HTERT RPE-1 (cell line): Measurements from ENCODE around the gene ACTA1.

Source experiments
- in situ Hi-C: fragments of 300-500 bp; cut with MboI; formaldehyde crosslinking; loops from 4 replicates; pipeline ENCODE4 v1.14.3; 2020; ENCODE audit warnings: low sequenced_read_pairs

Gene ACTA1

DNA sequence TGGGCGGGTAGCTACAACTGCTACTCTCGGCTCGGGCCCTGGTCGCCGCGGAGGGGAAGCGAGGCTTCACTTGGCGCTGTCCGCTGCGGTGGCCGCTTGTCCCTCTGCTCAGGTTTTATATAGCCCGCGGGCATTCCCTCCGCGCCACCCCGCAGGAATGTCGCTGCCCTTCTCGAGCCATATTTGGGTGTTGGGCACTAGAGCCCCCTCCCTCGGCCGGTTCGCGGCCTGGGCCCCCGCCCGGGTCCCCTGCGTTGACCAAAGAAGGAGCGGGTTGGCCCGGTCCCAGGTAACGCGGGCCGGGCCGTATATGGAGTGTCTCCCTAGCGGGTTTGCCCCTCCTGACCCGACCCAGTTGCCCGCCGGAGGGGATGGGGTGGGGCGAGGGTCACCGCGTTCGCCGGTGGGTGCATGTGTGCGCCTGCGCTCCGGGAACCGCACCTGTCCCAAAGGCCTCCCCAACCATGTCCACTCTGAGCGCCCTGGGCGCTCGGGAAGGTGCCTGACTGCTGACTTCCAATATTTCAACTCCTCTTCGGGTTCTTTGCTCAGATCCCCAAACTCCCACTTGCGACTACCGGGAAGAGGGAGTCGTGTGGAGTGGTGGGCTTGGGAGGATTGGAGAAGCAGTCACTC, at the start of gene ACTA1:
TSS of gene ACTA1 (minus strand) at position 90 of the 636 bp plus-strand sequence. CDS start 979 bp downstream, outside the sequence.
- in situ Hi-C loops: no loop called here

DNA sequence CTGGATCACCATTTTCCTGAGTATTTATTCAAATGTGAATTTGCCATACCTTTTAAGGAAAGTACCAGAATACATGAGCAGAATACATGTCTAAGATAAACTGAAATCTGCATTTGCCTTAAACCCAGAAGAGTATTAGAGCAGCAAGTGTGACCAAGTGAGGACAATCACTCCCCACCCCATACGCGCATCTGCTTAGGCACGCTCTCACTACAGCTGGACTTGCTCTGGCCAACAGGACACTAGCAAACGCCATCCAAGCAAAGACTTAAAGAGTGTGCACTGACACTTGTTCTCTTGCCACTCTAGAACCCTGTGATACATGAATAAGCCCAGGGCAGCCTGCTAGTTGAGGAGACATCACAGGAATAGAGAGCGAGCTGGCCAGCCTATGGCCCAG, 48.6 kb upstream of the ACTA1 start:
- in situ Hi-C loops: loop anchor here (25.0 kb wide), 1 partner anchor 220 kb away; the partner anchor contains the start of gene RAB4A

DNA sequence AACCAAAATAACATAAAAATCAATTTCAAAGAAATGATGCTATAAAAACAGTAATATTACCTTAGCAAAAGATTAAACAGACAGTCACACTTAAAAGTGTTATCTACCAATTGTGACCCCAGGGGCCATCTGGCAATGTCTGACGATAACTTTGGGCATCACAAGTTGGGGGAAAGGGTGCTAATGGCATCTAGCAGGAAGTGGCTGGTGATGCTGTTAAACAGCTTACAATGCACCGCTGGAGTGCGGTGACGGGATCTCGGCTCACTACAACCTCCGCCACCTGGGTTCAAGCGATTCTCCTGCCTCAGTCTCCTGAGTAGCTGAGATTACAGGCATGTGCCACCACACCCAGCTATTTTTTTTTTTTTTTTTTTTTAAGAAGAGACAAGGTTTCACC, 46.6 kb upstream of the ACTA1 start:
- in situ Hi-C loops: loop anchor here (25.0 kb wide), 1 partner anchor 218 kb away; the partner anchor contains the start of gene RAB4A

DNA sequence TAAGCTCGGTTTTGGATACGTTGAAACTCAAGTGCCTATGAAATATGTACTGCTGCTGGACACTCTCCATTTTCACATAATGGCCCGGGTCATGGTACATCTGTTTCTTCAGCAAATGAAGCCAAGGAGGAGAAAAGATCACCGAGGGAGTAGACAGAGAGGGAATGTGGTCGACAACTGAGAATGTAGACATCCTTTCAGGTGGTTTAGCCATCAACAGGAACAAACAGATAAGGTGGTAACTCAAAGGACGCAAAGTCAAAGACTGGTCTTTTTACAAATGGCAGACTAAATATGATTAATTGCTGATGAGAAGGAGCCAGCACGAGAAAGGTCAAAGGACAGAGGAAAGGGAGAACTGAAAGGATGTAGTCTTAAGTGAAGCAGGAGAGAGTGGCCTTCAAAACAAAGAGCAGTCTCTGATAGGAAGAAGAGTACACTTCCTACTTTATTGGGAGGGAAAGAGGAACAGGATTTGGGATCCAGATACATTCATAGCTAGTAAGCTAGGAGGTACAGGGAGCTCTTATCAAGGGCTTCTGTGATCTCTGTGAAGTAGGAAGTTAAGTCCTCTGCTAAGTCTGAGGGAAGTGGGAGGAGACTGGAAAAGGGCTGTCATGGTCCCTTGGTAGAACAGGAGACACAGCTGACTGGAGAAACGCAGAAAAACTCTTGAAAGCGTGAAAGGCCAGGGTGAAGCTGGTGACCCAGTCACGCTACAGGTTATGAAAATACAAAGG, 45.9 kb upstream of the ACTA1 start:
- in situ Hi-C loops: loop anchor here (25.0 kb wide), 1 partner anchor 218 kb away; the partner anchor contains the start of gene RAB4A

DNA sequence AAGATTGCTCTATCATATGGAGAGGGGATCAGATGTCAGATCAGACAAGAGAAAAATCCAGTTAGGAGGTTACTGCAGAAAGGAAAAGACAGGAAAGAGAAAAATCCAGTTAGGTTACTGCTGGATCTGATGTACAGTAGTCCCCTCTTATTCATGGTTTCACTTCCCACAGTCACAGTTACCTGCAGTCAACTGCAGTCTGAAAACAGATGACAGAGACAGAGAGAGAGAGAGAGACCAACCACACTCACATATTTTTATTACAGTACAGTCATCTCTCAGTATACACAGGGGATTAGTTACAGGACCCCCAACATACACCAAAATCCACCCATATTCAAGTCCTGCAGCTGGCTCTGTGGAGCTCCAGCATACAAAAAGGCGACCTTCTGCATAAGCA, 45.0 kb upstream of the ACTA1 start:
- in situ Hi-C loops: loop anchor here (25.0 kb wide), 1 partner anchor 217 kb away; the partner anchor contains the start of gene RAB4A

DNA sequence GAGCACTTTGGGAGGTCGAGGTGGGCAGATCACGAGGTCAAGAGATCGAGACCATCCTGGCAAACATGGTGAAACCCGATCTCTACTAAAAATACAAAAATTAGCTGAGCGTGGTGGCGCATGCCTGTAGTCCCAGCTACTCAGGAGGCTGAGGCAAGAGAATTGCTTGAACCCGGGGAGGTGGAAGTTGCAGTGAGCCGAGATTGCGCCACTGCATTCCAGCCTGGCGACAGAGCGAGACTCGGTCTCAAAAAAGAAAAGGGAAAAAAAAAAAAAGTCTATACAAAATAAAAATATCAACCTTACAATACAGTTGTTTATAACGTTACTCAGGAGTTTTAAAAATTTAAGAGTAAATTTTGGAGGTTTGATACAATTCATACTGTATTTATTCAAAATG, 42.0 kb upstream of the ACTA1 start:
- in situ Hi-C loops: loop anchor here (25.0 kb wide), 1 partner anchor 214 kb away; the partner anchor contains the start of gene RAB4A

DNA sequence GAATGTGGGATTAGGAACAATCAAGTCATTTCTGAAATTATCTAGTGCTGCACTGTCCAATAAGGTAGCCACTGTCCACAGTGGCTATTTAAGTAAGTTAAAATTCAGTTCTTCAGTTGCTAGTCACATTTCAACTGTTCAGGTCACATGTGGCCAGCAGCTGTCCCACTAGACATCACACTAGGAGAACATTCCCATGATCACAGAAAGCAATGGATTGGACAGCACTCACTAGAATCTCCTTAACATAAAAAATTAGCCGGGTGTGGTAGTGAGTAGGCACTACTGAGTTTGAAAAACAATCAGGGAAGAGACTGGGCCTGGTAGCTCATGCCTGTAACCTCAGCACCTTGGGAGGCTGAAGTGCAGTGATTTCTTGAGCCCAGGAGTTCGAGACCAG, 40.6 kb upstream of the ACTA1 start:
- in situ Hi-C loops: no loop called here

DNA sequence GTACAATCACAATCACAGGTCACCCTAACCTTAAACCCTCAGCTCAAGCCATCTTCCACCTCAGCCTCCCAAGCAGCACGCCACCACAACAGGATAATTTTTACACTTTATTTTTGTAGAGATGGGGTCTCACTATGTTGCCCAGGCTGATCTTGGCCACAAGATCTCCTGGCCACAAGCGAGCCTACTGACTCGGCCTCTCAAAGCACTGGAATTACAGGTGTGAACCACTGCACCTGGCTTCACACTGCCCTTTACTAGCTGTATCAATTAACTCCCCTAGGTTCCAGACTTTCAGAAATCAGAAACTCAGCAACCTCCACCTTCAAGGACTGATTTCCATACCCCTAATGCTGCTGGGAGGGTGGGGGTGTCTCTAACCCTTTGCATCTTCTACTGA, 37.3 kb upstream of the ACTA1 start:
- in situ Hi-C loops: no loop called here

DNA sequence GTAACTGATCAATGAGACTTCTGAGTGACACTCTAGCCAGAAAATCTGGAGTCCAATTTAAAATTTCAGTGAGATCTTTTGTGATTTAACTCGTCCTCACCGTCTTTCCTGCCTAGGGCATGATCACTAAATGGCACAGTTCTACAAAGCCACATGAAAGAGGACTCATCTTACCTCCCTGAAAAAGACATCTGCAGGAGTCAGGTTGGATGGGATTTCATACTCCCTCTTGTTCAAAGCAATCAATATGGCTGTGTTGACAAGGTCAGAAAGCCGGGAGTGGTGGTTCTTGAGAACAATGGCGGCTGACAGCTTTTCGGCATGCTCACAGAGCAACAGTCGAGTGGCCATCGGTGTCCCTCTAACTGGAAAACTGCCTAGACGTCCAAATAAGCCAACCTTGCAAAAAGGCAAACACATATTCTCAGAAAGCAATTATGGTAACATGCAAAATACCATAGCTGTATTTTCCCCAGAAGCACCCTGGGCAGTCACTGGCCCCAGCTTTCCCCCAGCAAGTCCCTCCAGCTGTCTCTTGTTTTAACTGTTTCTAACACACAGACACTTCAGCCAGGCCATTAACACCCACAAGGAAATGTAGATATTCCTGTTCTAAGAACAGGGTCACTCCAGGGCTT, 36.6 kb upstream of the ACTA1 start:
- in situ Hi-C loops: no loop called here

DNA sequence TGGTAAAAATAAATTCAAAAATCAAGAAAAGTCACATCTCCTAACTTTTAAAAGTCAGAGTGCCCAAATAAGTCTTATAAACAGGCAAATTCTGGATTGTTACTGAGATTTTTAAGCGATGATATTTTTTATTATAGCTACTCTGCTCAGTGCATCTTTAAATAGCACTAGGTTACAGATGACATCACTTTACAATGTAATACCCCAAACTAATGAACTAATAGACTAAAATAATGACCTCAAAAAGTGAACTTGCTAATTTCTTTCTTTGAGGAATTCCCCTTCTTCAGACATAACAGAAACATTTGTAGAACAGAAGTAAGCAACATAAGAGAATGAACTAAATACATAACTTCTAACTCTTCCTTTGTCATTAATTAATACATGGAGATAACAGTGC, 33.0 kb upstream of the ACTA1 start:
- in situ Hi-C loops: no loop called here

DNA sequence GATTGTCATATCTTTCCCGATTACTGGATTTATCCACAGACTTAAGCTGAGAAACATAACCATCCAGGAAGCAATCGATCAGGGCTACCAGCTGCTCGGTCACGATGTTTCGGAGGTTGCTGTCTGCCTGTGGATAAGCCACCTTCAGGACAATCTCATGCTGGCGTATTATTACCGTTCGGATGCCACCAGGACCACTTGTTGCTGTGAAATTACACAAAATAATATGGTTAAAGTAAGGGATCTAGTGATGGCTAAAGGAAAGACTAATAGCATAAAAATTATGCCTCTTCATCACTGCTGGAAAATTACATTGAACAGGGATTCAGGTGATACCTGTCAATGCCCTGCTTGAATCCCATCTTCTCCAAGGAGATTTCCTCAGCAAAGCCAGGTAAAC, 30.8 kb upstream of the ACTA1 start:
- in situ Hi-C loops: no loop called here

DNA sequence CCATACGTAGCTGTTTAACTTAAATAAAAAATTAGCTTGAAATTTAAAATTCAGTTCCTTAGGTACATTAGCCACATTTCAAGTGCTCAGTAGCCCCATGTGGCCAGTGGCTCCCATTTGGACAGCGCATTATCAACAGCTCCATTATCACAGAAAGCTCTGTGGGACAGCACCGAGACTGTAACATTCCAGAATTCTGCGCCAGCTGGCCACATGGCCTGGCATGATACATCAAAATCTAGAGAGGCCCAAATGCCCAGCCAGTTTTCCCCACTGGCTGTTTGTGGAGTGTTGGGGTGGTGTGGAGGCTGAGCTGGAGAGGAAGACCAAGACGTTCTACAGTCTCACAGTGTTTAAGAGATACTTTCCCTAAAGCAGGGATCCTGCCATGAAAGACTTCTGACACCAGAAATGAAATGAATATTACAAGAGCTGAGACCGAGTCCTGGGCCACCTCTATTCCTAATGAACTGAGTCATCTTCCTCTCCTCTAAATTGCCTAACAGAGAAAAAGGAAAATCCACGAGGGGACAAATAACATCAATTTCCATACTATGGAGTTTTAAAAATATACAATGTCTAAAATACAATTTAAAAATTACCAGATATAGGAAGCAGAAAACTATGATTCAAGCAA, 27.3 kb upstream of the ACTA1 start:
- in situ Hi-C loops: no loop called here

DNA sequence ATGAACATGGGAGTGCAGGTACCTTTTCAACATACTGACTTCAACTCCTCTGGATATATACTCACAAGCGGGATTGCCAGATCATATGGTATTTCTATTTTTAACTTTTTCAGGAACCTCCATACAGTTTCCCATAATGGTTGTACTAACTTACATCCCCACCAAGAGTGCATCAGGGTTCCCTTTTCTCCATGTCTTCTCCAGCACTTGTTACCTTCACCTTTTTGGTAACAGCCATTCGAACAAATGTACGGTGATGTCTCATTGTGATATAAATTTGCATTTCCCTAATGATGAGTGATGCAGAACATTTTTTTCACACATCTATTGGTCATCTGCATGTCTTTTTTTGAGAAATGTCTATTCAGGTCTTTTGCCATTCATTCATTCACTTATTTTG, 25.9 kb upstream of the ACTA1 start:
- in situ Hi-C loops: no loop called here

DNA sequence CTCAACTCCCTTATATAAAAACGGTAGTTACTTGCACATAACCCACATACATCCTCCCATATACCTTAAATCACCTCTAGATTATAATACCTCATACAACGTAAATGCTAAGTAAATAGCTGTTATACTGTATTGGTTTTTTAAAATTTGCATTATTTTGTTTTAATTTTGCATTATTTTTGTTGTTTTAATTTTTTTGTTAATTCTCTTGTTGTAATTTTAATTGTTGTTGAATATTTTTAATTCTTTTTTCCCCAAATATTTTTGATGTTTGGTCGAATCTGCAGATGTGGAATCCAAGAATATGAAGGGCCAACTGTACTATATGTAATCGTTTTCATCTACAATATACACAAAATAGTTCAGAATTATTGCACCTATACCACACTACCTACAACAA, 23.5 kb upstream of the ACTA1 start:
- in situ Hi-C loops: no loop called here

DNA sequence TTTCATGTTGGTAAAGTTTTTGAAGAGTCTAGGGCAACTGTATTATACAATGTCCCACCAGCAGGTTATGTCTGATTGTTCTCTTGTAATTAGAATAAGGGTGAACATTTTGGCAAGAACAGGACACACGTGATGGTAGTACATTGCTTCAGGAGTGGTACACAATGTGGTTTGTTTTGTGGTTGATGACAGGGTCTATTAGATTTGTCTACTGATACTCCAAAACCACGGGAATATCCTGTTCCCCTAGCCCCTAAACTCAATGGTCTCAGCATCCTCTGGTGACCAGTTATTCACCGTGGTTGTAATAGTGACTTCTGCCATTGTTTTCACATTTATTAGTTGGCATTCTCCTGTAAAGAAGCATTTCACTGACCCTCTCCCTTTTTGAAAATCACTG, 22.1 kb upstream of the ACTA1 start:
- in situ Hi-C loops: no loop called here

DNA sequence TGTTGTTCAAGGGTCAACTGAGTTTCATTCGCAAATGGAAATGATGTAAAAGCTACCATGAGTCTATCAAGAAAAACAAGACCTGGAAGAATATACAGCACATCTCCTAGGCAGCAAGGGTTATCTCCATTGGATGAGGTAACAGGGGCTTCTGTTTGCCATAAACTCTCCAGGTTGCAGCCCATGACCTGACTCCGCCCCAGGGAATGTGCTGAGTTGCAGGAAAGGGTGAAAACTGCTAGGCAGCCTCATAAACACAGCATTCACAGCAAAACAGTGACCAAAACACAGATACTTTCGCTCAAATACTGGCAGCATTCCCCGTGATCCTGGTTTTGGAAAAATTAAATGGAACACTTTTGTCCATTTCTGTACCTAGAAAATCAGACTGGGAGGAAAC, 20.2 kb upstream of the ACTA1 start:
- in situ Hi-C loops: no loop called here

DNA sequence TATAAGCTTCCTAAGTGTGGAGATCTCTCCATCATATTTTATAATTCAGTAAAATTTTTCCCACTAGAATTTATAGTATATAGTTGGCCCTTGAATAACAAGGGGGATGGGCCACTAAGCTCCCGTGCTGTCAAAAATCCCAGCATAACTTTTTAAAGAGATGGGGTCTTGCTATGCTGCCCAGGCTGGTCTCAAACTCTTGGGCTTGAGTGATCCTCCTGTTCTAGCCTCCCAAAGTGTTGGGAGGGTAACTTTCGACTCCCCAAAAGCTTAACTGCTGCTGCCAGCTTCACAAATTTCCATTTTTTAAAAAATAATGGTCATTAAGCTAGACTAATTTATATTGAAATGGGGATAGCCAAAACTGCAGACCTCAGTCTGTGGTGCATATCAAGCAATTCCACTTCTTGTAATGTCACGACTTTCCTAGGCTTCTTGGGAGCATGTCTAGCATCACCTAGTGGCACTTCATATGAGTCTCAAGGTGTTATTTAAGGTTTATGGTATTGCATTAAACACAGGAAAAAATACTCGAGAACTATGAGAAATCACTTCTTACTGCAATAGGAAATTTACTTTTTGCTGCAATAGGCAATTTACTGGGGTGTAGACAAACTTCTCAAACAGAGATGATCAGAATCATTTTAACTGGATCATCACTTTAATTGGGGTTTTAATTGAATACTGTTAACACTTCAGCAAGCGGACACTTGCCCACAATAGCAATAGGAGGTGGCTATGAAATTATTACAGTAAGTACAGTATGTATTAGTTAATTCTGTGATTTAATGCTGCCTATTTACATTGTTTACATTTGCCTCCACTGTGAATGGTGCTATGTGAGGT, 19.3 kb upstream of the ACTA1 start:
- in situ Hi-C loops: no loop called here

DNA sequence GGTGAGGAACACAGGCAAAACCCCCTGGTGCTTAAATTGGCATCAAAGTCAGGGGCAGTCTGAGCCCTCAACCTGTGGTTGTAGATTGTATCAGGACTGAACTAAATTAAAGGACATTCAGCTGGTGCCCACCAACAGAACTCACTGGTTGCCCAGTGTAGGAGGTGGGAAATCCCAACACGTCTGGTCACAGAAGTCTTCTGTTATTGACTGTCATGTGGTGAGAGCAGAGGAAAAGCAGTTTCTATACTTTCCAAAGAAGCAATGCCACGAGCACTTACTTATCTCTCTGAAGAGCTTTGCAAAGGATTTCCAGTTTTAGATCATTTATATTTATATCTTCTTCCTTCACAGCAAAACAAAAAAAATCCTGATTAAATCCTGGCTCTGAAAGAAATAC, 15.0 kb upstream of the ACTA1 start:
- in situ Hi-C loops: no loop called here

DNA sequence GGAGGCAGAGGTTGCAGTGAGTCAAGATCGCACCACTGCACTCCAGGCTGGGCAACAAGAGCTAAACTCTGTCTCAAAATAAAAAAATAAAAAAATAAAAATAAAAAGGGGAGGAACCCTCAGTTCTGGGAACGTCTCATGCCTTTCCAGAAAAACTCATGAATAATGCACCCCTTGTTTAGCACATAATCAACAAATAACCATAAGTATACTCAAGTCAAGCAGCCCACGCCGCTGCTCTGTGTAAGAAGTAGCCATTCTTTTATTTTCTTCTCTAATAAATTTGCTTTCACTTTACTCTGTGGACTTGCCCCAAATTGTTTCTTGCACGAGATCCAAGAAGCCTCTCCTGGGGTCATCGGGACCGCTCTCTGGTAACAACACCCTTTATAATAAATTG, 14.5 kb upstream of the ACTA1 start:
- in situ Hi-C loops: no loop called here

DNA sequence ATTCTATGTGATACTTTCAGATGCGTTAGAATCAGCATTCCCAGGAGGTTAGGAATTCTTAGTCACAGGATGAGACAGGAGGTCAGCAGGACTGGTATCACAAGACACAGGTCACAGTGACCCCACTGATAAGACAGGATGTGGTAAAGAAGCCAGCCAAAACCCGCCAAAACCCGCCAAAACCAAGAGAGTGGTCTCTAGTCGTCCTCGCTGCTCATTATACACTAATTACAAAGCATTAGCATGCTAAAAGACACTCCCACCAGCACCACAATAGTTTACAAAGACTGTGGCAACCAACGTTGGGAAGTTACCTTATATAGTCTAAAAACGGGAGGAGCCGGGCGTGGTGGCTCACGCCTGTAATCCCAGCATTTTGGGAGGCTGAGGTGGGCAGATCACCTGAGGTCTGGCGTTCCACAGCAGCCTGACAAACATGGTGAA, 13.9 kb upstream of the ACTA1 start:
- in situ Hi-C loops: no loop called here
